IPS-15b (cell line): Measurements from ENCODE around the gene LRP1B.

ENCODE experiments used
- H3K27me3 ChIP-seq: one replicate; pipeline ENCODE4 v1.6.1; 2013; ENCODE audit warnings: low read length; ENCODE audit not compliant: control insufficient read depth, insufficient read depth
- H3K36me3 ChIP-seq: one replicate; pipeline ENCODE4 v1.6.1; 2013; ENCODE audit warnings: low read length; ENCODE audit not compliant: control insufficient read depth, insufficient read depth
- H3K4me1 ChIP-seq: one replicate; pipeline ENCODE4 v1.6.1; 2013; ENCODE audit warnings: mild to moderate bottlenecking, low read length; ENCODE audit not compliant: control insufficient read depth, insufficient read depth
- H3K4me3 ChIP-seq: one replicate; pipeline ENCODE4 v1.5.1; 2013; ENCODE audit warnings: low read depth, low read length
- H3K9ac ChIP-seq: one replicate; pipeline ENCODE4 v1.6.1; 2013; ENCODE audit warnings: low read depth, mild to moderate bottlenecking, low read length
- H3K9me3 ChIP-seq: one replicate; pipeline ENCODE4 v1.6.1; 2013; ENCODE audit warnings: mild to moderate bottlenecking, low read length; ENCODE audit not compliant: control insufficient read depth, insufficient read depth

Gene LRP1B

GRCh38 chr2:141942006-141942789, 188.6 kb downstream of the LRP1B start:
- no peaks in the 10 kb centered on the region for H3K4me1 ChIP-seq
- H3K36me3 ChIP-seq, result no peaks in the 10 kb centered on the region
- H3K9me3 ChIP-seq, result no peaks in the 10 kb centered on the region
- no peaks in the 10 kb centered on the region for H3K27me3 ChIP-seq
- no peak overlapping the region for H3K4me3 ChIP-seq
- no peak overlapping the region for H3K9ac ChIP-seq

- Histone ChIP-seq H3K27me3 (no peaks in the 10 kb centered on the region), H3K36me3 (no peaks in the 10 kb centered on the region), H3K4me1 (no peaks in the 10 kb centered on the region), H3K9me3 (no peaks in the 10 kb centered on the region), H3K9ac (no peak overlapping the region), H3K4me3 (no peak overlapping the region)
These were observed 189.6 kb downstream of the LRP1B start for GRCh38 chr2:141941210-141941714.

GRCh38 chr2:141940709-141941108, 190.1 kb downstream of the LRP1B start:
- Histone ChIP-seq H3K4me3 (no peak overlapping the region), H3K4me1 (no peaks in the 10 kb centered on the region), H3K36me3 (no peaks in the 10 kb centered on the region), H3K9ac (no peak overlapping the region), H3K27me3 (no peaks in the 10 kb centered on the region), H3K9me3 (no peaks in the 10 kb centered on the region)

GRCh38 chr2:141933226-141933625, 197.6 kb downstream of the LRP1B start:
- Histone ChIP-seq H3K27me3 (no peaks in the 10 kb centered on the region), H3K36me3 (no peaks in the 10 kb centered on the region), H3K4me1 (no peaks in the 10 kb centered on the region), H3K4me3 (no peak overlapping the region), H3K9ac (no peak overlapping the region), H3K9me3 (no peaks in the 10 kb centered on the region)

- Histone ChIP-seq H3K4me3 (no peak overlapping the region), H3K4me1 (no peaks in the 10 kb centered on the region), H3K9ac (no peak overlapping the region), H3K27me3 (no peaks in the 10 kb centered on the region), H3K36me3 (no peaks in the 10 kb centered on the region), H3K9me3 (no peaks in the 10 kb centered on the region)
These were observed 198.6 kb downstream of the LRP1B start for GRCh38 chr2:141932261-141932660.

GRCh38 chr2:141931797-141932196, 199.0 kb downstream of the LRP1B start:
- Histone ChIP-seq H3K36me3 (no peaks in the 10 kb centered on the region), H3K9ac (no peak overlapping the region), H3K9me3 (no peaks in the 10 kb centered on the region), H3K27me3 (no peaks in the 10 kb centered on the region), H3K4me3 (no peak overlapping the region), H3K4me1 (no peaks in the 10 kb centered on the region)

- Histone ChIP-seq H3K27me3 (no peaks in the 10 kb centered on the region), H3K9ac (no peak overlapping the region), H3K4me1 (no peaks in the 10 kb centered on the region), H3K36me3 (no peaks in the 10 kb centered on the region), H3K9me3 (no peaks in the 10 kb centered on the region), H3K4me3 (no peak overlapping the region)
These were observed 200.0 kb downstream of the LRP1B start for GRCh38 chr2:141930803-141931202.

- H3K4me3 ChIP-seq, result no peak overlapping the region
- H3K9me3 ChIP-seq, result no peaks in the 10 kb centered on the region
- no peaks in the 10 kb centered on the region for H3K4me1 ChIP-seq
These were observed 201.2 kb downstream of the LRP1B start for GRCh38 chr2:141929331-141930252.

GRCh38 chr2:141928476-141928875, 202.3 kb downstream of the LRP1B start:
- no peaks in the 10 kb centered on the region for H3K27me3 ChIP-seq
- H3K4me3 ChIP-seq, result no peak overlapping the region
- no peaks in the 10 kb centered on the region for H3K36me3 ChIP-seq
- no peaks in the 10 kb centered on the region for H3K9me3 ChIP-seq
- H3K4me1 ChIP-seq, result no peaks in the 10 kb centered on the region
- H3K9ac ChIP-seq, result no peak overlapping the region

More at GRCh38 chr2:141929331-141930252, 201.2 kb downstream of the LRP1B start:
- H3K36me3 ChIP-seq, result no peaks in the 10 kb centered on the region
- no peaks in the 10 kb centered on the region for H3K27me3 ChIP-seq
- H3K9ac ChIP-seq, result no peak overlapping the region

GRCh38 chr2:141927536-141927935, 203.3 kb downstream of the LRP1B start:
- no peak overlapping the region for H3K9ac ChIP-seq
- no peaks in the 10 kb centered on the region for H3K9me3 ChIP-seq
- no peaks in the 10 kb centered on the region for H3K4me1 ChIP-seq
- H3K4me3 ChIP-seq, result no peak overlapping the region
- H3K27me3 ChIP-seq, result no peaks in the 10 kb centered on the region
- H3K36me3 ChIP-seq, result no peaks in the 10 kb centered on the region

GRCh38 chr2:141925511-141925910, 205.3 kb downstream of the LRP1B start:
- H3K36me3 ChIP-seq, result no peaks in the 10 kb centered on the region
- no peaks in the 10 kb centered on the region for H3K9me3 ChIP-seq
- H3K4me3 ChIP-seq, result no peak overlapping the region
- H3K27me3 ChIP-seq, result no peaks in the 10 kb centered on the region
- no peak overlapping the region for H3K9ac ChIP-seq
- no peaks in the 10 kb centered on the region for H3K4me1 ChIP-seq
